ENCODE measurements around the gene FYB1.

FYB1 gene

DNA sequence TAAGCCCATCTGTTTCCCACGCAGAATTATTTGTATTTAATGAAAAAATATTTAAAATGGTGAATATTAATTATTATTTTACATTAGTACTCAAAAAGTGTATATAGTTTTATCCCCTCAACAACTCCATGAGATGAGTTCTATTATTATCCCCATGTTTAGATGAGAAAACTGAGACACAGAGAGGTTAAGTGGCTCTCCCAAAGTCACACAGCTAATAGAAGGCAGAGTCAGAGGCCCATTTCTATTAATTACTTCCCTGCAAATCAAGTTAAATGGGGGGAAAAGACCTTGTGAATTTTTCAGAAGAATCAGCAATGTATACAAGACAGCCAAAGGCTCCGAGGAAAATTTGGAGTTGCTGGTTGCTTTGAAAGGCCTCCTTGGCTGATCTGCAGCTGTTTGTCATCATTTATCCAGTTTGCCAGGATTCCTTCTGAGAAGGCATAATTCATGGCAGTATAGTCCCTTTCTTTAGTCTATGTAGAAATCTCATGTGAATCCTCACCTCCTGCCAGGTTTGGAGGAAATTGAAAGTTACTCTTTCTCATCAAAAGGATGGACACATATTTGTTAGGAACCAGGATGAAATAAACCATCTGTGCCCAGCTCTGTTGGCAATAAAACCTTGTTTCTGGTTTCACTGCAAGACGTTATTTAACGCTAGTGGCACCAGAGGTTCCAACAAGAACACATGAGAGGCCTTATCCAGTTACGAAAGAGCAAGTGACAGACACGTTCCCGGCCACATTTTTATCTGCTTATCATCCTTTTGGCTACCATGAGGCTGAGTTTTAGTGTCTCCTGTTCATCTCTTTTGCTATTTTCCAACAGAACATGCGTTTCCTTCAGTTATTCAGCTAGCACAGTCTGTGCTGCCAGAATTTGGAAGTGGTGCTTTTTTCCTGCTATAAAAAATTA, 621 bp downstream of the FYB1 start:
- TF ChIP-seq, protein P1, sequence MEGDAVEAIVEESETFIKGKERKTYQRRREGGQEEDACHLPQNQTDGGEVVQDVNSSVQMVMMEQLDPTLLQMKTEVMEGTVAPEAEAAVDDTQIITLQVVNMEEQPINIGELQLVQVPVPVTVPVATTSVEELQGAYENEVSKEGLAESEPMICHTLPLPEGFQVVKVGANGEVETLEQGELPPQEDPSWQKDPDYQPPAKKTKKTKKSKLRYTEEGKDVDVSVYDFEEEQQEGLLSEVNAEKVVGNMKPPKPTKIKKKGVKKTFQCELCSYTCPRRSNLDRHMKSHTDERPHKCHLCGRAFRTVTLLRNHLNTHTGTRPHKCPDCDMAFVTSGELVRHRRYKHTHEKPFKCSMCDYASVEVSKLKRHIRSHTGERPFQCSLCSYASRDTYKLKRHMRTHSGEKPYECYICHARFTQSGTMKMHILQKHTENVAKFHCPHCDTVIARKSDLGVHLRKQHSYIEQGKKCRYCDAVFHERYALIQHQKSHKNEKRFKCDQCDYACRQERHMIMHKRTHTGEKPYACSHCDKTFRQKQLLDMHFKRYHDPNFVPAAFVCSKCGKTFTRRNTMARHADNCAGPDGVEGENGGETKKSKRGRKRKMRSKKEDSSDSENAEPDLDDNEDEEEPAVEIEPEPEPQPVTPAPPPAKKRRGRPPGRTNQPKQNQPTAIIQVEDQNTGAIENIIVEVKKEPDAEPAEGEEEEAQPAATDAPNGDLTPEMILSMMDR (IDR thresholded peaks at IDR 0.05; ENCODE audit: low read depth, low read length) = no peak
- H3K4me3 ChIP-seq (ENCODE audit: low read depth, low read length) = no peak overlapping the region

- TF ChIP-seq, protein P1 (IDR thresholded peaks at IDR 0.05; ENCODE audit: low read depth, low read length) = peak; percentile 92
- H3K4me3 ChIP-seq (ENCODE audit: low read depth, low read length) = no peak overlapping the region
Measured at GRCh38 chr5:39217365-39218281, 1.7 kb downstream of the FYB1 start.

DNA sequence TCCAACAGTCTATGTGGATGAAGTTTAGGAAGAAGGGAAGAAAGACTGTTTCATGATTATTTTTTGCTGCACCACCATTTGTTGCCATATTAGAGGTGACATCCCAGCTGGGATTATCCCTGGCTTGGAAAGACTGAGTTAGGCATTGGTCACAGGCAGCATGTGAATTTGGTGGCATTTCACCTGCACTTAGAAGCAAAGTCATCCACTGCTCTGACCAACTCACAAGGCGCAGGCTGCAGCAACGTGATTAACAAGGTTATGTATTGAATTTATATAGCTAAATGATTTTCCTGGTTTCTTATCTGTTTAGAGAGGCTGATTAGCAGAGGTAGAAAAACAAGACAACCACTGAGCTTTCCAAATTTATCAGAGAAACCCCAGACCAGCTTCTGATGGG, 2.7 kb downstream of the FYB1 start:
- H3K4me3 ChIP-seq (ENCODE audit: low read depth, low read length) = no peak overlapping the region

GRCh38 chr5:39215857-39216256, 3.5 kb downstream of the FYB1 start:
- TF ChIP-seq, protein P1 (IDR thresholded peaks at IDR 0.05; ENCODE audit: low read depth, low read length) = no peak
- no peak overlapping the region for H3K4me3 ChIP-seq (ENCODE audit: low read depth, low read length)

More for the DNA sequence above, 2.7 kb downstream of the FYB1 start:
- TF ChIP-seq, protein P1 (IDR thresholded peaks at IDR 0.05; ENCODE audit: low read depth, low read length) = no peak

GRCh38 chr5:39214912-39215709, 4.3 kb downstream of the FYB1 start:
- TF ChIP-seq, protein P1 (IDR thresholded peaks at IDR 0.05; ENCODE audit: low read depth, low read length) = no peak
- no peak overlapping the region for H3K4me3 ChIP-seq (ENCODE audit: low read depth, low read length)

DNA sequence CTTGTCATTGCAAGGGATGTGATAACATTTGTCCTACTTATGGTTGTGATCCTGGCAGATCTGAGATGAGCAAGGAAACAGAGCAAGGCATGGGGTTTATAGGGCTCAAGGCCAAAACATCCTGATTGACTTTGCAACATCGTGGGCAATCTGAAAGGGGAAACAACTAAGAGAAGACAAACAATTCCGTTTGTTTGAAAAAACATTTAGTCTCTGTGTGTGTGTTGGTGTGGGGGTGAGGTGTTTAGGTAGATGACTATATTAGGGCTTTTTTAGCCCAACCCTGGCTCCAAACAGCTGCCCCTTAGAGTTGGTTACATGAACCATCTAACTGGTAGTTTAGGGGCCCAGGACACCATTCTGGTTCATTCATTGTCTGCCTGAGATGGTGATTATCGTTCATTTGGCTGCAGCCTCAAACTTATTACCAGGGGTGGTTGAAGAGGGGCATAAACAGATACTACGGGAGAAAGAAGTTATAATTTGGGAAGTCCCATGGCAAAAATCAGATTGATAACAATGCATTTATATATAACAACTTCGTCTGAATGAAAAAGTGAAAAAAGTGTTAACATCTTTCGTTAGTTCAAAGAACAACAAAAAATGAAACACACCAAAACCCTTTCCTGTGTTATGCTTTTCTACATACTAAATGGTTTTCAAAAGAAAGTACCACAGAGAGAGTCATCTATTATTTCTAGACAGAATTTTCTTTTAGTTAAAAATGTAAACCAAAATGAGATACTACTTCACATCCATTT, 5.7 kb downstream of the FYB1 start:
- TF ChIP-seq, protein P1 (IDR thresholded peaks at IDR 0.05; ENCODE audit: low read depth, low read length) = no peak
- no peak overlapping the region for H3K4me3 ChIP-seq (ENCODE audit: low read depth, low read length)

Measured in WI38 (cell line).